ENCODE results near the gene EN1. TPM values are rescaled to one million over a fixed set of nuclear protein-coding genes. Genes with fewer than 3 reads are reported as not detected.

Gene EN1
- total and polyA plus RNA-seq, 2 of the 4 experiments (the other 2 are of a cell fraction), result not detected

DNA sequence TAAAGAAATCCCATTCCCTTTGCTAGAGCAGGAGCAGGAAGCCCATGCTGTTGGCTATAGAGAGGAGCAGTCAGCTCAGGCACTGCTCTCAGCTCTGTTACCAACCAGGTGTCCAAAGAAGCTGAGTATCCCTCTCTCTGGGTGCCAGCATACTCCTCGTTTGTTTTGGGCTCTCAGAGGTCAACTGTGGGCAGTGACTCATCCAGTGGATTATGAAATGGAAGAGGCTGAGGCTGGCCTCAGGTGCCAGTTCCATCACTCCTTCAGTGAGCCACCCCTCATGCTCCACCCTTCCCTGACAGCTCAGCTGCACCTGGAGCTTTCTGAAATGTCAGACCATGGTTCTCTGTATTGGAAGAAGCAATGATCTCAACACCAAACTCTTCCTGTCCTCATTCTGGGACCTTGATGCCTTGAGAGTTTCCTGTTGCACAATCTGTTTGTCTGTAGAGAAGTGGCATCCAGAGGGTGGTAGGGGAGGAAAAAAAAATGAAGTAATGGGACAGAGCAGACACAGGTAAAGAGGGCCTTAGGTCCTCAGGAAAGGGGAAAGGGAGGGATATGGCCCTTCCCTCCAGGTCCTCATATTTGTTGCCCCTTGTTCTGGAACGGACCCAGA is 31.2 kb upstream of the EN1 start:
- Histone ChIP-seq H3K36me3 (ENCODE audit: control insufficient read depth, insufficient read depth, low read length) (no peaks in the 10 kb centered on the region), H3K4me3 (ENCODE audit: insufficient read depth, low read depth, low read length) (no peak overlapping the region), H3K4me2 (ENCODE audit: low read depth, low read length) (no peak overlapping the region), H2BK15ac (ENCODE audit: low read depth, low read length) (no peak overlapping the region), H4K20me1 (ENCODE audit: insufficient read depth, low read length) (no peaks in the 10 kb centered on the region), H3K14ac (replicated peaks; ENCODE audit: low read depth, low read length) (no peak overlapping the region), H2BK120ac (ENCODE audit: low read depth, low read length) (no peak overlapping the region), H3K79me1 (ENCODE audit: low read depth in 1 of 2, low read length in 2 of 2) (no peaks in the 10 kb centered on the region), H3K9ac (ENCODE audit: low read depth, low read length) (no peak overlapping the region), H3K18ac (ENCODE audit: low read depth, low read length) (no peak overlapping the region), H2AK5ac (ENCODE audit: low read depth, low read length) (no peak overlapping the region), H2BK20ac (ENCODE audit: low read depth, low read length) (no peak overlapping the region), H4K91ac (ENCODE audit: insufficient read depth, low read depth, low read length) (no peak overlapping the region), H3K4ac (ENCODE audit: low read depth, low read length) (no peak overlapping the region), H3K56ac (ENCODE audit: extremely low read depth, insufficient read depth, low read length) (no peak overlapping the region), H2AFZ (replicated peaks; ENCODE audit: low read length, poor library complexity) (no peak overlapping the region), H3K23ac (ENCODE audit: low read depth, low read length) (no peak overlapping the region), H2BK5ac (ENCODE audit: low read depth, low read length, poor library complexity, severe bottlenecking) (no peak overlapping the region), H3K27ac (ENCODE audit: insufficient read depth, low read length) (no peak overlapping the region), H4K8ac (ENCODE audit: low read depth in 2 of 2, low read length in 2 of 2) (no peak overlapping the region), H4K5ac (ENCODE audit: low read depth, low read length) (no peak overlapping the region), H3K9me3 (ENCODE audit: control insufficient read depth, insufficient read depth, low read length) (no peaks in the 10 kb centered on the region), H3K27me3 (ENCODE audit: control insufficient read depth, insufficient read depth, low read length) (no peaks in the 10 kb centered on the region; the same call in 1 of the 2 replicates), H3K9me1 (ENCODE audit: insufficient read depth, low read length) (no peaks in the 10 kb centered on the region), H3K4me1 (ENCODE audit: control insufficient read depth, insufficient read depth, low read length) (no peaks in the 10 kb centered on the region), H2AK9ac (replicated peaks; ENCODE audit: low read depth, low read length, poor library complexity) (no peak overlapping the region)
- TF ChIP-seq NFE2L2 (IDR thresholded peaks at IDR 0.05; ENCODE audit: low read depth, low read length), result no peak
- TF ChIP-seq, protein P1, sequence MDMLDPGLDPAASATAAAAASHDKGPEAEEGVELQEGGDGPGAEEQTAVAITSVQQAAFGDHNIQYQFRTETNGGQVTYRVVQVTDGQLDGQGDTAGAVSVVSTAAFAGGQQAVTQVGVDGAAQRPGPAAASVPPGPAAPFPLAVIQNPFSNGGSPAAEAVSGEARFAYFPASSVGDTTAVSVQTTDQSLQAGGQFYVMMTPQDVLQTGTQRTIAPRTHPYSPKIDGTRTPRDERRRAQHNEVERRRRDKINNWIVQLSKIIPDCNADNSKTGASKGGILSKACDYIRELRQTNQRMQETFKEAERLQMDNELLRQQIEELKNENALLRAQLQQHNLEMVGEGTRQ (IDR thresholded peaks at IDR 0.05; ENCODE audit: low read depth, low read length), result no peak
- no peak for TF ChIP-seq CHD1 (IDR thresholded peaks at IDR 0.05; ENCODE audit: low read depth, low read length)
- no peak for TF ChIP-seq CEBPB (IDR thresholded peaks at IDR 0.05; ENCODE audit: low read depth, low read length)
- no peak for TF ChIP-seq MAZ (IDR thresholded peaks at IDR 0.05; ENCODE audit: borderline replicate concordance, low read depth, low read length)
- no peak for TF ChIP-seq BHLHE40 (IDR thresholded peaks at IDR 0.05; ENCODE audit: low read depth, low read length)
- TF ChIP-seq RCOR1 (IDR thresholded peaks at IDR 0.05; ENCODE audit: insufficient replicate concordance, low read length), result no peak
- TF ChIP-seq FOS (IDR thresholded peaks at IDR 0.05; ENCODE audit: low read depth, low read length), result no peak
- no peak for TF ChIP-seq SMC3 (IDR thresholded peaks at IDR 0.05; ENCODE audit: low read depth, low read length)
- dilution Hi-C loops (cut with HindIII; ENCODE audit: low sequenced_read_pairs, unreplicated experiment), result no loop called here
- ChIA-PET POLR2A (ENCODE audit: unreplicated experiment) (no interaction called here), CTCF (no interaction called here)
- ATAC-seq (ENCODE audit: low read depth) (no peak), DNase-seq (no peak)
- intact Hi-C loops (cut with micrococcal nuclease), result no loop called here
- in situ Hi-C loops (cut with MboI; ENCODE audit: low sequenced_read_pairs), result no loop called here
- WGBS, 2 experiments (ENCODE audit: extremely low coverage in 2 of 2, insufficient read length in 1 of 2), result no CpG with 5 or more reads among the region's 2 CpGs
- no TSS peak for BruUV-seq (replicated peaks)

Data from IMR-90 (cell line).